Progenitor cell of endocrine pancreas (in vitro differentiated cells): Measurements from ENCODE around the gene UBE2G2. TPM values are rescaled to one million over a fixed set of nuclear protein-coding genes. Genes with fewer than 3 reads are reported as not detected.

Experiments
- DNase-seq: peaks from one replicate; pipeline ENCODE4 v3.0.0; 2021; ENCODE audit warnings: low spot score; ENCODE audit not compliant: unreplicated experiment
- H3K27ac Mint-ChIP-seq: 2 replicates; pipeline ENCODE4 v1.8.0; 2021; ENCODE audit warnings: mild to moderate bottlenecking, moderate library complexity, mixed read lengths
- H3K27me3 Mint-ChIP-seq: 2 replicates; pipeline ENCODE4 v1.8.0; 2021; ENCODE audit warnings: mixed read lengths
- H3K36me3 Mint-ChIP-seq: 2 replicates; pipeline ENCODE4 v1.8.0; 2022; ENCODE audit warnings: mixed read lengths; ENCODE audit not compliant: insufficient read depth
- H3K4me1 Mint-ChIP-seq: 2 replicates; pipeline ENCODE4 v1.8.0; 2021; ENCODE audit warnings: low read depth, mixed read lengths
- H3K4me3 Mint-ChIP-seq: 2 replicates; pipeline ENCODE4 v1.8.0; 2021; ENCODE audit warnings: low read depth, mild to moderate bottlenecking, moderate library complexity, mixed read lengths
- H3K9me3 Mint-ChIP-seq: 2 replicates; pipeline ENCODE4 v1.8.0; 2021; ENCODE audit warnings: low read depth, mixed read lengths
- total RNA-seq: library from RNA; stranded (reverse); gene quantifications from 2 replicates; pipeline ENCODE4 v1.2.1, GENCODE V29; 2021
- TF ChIP-seq, protein P1 (sequence below): fragments of 200-600 bp; sonication (generic); IDR thresholded peaks from one replicate; pipeline ENCODE4 v1.5.0; 2021; ENCODE audit warnings: antibody characterized with exemption, mild to moderate bottlenecking; ENCODE audit not compliant: unreplicated experiment

The UBE2G2 gene
- total RNA-seq, 1 donor from 2014 or later, result 78.7 TPM

DNA sequence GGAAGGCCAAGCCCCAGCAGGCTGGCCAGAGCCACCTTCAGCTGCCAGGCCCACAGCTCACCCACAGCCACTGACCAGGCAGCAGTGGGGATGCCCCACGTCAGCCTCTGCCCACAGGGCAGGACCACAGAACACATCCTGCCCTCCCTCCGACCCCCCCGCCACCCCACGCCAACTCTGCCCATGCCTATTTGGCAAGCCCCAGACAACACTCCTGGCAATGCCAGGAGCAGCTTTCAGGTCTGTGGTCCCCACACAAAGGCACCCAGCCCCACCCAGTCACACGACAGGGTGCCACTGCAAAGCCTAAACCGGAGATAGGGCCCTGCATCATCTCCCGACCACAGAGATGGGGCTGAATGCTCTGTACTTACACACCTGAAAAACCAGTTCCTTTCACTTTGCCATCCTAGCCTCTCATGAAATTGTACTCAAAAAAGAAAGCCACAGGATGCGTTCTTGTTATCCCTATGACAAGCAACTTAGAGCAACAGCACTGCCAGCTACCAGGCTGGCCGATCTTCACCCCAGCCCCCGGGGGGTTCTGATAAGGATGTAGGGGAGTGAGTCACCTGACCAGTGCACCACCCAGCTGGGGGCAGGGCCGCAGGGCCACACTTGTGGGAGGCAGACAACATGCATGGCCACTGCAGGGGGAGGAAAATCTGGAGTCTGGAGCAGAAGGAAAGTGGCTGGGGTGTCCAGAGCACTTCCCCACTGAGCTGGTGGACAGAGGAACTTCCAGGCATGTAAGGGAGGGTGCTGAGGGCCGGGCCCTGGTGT, 36.2 kb downstream of the UBE2G2 start:
- peaks cover 4% of the 10 kb centered on the region for H3K27me3 Mint-ChIP-seq
- H3K4me1 Mint-ChIP-seq, result peaks cover 9% of the 10 kb centered on the region

DNA sequence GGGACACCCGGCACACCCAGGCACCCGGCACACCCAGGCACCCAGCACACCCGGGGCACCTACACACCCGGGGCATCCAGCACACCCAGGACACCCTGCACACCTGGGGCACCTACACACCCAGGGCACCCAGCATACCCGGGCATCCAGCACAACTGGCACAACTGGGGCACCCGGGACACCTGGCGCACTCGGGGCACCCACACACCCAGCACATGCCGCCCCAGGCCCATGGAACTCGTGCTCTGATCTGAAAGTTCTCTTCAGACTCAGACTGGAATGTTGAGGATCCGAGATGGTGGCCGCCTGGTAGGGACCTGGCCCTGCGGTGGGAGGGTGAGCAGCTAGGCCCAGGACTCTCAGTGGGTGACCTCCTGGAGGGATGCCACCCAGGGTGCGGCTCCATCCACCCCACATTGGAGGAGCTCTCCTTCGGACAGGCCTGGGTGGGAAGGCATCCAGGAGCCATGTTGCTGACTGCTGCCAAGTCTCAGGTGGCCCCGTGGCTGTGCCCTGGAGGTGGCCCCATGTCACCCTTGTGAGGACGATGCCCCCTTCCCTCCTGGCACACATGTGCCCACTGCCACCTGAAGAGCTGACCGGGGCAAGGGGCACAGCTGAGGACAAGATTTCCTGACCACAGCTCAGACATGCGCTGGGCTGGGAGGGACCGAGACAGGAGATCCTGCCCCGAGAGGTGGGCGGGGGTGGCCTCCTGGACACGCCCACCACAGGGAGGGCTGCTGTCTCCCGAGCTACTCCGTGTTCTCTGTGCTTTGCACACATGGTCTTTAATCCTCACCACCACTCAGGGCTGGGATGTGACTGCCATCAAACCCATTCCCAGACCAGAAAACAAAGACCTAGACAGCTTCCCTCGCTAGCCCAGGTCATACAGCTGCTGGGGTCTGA, 37.0 kb downstream of the UBE2G2 start:
- TF ChIP-seq, protein P1, sequence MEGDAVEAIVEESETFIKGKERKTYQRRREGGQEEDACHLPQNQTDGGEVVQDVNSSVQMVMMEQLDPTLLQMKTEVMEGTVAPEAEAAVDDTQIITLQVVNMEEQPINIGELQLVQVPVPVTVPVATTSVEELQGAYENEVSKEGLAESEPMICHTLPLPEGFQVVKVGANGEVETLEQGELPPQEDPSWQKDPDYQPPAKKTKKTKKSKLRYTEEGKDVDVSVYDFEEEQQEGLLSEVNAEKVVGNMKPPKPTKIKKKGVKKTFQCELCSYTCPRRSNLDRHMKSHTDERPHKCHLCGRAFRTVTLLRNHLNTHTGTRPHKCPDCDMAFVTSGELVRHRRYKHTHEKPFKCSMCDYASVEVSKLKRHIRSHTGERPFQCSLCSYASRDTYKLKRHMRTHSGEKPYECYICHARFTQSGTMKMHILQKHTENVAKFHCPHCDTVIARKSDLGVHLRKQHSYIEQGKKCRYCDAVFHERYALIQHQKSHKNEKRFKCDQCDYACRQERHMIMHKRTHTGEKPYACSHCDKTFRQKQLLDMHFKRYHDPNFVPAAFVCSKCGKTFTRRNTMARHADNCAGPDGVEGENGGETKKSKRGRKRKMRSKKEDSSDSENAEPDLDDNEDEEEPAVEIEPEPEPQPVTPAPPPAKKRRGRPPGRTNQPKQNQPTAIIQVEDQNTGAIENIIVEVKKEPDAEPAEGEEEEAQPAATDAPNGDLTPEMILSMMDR, result no peak
- DNase-seq, result no peak
- Mint-ChIP-seq H3K4me1 (peaks cover 9% of the 10 kb centered on the region), H3K27ac (no peak overlapping the region), H3K4me3 (no peak overlapping the region), H3K36me3 (peaks cover 4% of the 10 kb centered on the region), H3K27me3 (peaks cover 4% of the 10 kb centered on the region), H3K9me3 (no peaks in the 10 kb centered on the region)

More for the DNA sequence above, 36.2 kb downstream of the UBE2G2 start:
- Mint-ChIP-seq H3K36me3 (peaks cover 6% of the 10 kb centered on the region), H3K27ac (peak overlapping the region; percentile 80), H3K4me3 (no peak overlapping the region), H3K9me3 (no peaks in the 10 kb centered on the region)
- DNase-seq, result no peak
- TF ChIP-seq, protein P1, result no peak

DNA sequence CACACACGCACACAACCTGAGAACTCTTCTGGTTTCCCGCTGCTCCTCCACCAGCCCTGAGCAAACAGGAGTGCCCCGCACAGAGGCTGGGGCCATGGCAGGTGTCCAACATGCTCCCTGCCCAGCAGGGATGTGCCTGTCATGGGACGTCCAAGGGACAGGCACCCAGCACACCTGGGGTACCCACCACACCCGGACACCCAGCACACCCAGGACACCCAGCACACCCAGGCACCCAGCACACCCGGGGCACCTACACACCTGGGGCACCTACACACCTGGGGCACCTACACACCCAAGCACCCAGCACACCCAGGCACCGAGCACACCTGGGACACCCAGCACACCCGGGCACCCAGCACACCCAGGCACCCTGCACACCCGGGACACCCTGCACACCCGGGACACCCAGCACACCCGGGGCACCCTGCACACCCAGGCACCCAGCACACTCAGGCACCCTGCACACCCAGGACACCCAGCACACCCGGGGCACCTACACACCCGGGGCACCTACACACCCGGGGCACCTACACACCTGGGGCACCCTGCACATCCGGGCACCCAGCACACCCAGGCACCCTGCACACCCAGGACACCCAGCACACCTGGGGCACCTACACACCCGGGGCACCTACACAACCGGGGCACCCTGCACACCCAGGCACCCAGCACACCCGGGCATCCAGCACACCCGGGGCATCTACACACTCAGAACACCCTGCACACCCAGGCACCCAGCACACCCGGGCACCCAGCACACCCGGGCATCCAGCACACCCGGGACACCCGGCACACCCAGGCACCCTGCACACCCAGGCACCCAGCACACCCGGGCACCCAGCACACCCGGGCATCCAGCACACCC, 37.9 kb downstream of the UBE2G2 start:
- peaks cover 4% of the 10 kb centered on the region for H3K27me3 Mint-ChIP-seq
- no peak overlapping the region for H3K27ac Mint-ChIP-seq
- DNase-seq, result no peak
- TF ChIP-seq, protein P1, result no peak
- H3K9me3 Mint-ChIP-seq, result no peaks in the 10 kb centered on the region
- H3K4me3 Mint-ChIP-seq, result no peak overlapping the region
- H3K36me3 Mint-ChIP-seq, result peaks cover 2% of the 10 kb centered on the region
- peaks cover 9% of the 10 kb centered on the region for H3K4me1 Mint-ChIP-seq

DNA sequence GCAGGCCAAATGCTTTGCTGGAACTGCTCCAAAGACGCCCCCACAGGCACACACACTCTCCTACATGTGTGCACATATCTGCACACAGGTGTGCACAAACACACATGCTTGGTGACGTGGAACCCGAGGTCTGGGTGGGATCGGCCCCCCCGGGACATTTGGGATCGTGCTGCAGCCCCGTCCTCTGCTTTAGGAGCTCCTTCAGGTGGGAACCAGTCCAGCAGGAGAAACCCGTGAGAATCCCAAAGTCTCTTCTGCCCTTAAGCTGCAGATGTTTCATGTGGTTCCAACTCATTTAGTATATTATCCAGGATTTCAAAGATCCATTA, 38.6 kb downstream of the UBE2G2 start:
- TF ChIP-seq, protein P1, result no peak
- no peaks in the 10 kb centered on the region for H3K36me3 Mint-ChIP-seq
- H3K27ac Mint-ChIP-seq, result no peak overlapping the region
- peaks cover 9% of the 10 kb centered on the region for H3K4me1 Mint-ChIP-seq
- no peak overlapping the region for H3K4me3 Mint-ChIP-seq
- no peaks in the 10 kb centered on the region for H3K9me3 Mint-ChIP-seq
- peaks cover 4% of the 10 kb centered on the region for H3K27me3 Mint-ChIP-seq
- no peak for DNase-seq
